ENCODE results near the gene TMEM131L.

- TF ChIP-seq YY1 (IDR thresholded peaks at IDR 0.05): no peak
- TF ChIP-seq, protein P1, sequence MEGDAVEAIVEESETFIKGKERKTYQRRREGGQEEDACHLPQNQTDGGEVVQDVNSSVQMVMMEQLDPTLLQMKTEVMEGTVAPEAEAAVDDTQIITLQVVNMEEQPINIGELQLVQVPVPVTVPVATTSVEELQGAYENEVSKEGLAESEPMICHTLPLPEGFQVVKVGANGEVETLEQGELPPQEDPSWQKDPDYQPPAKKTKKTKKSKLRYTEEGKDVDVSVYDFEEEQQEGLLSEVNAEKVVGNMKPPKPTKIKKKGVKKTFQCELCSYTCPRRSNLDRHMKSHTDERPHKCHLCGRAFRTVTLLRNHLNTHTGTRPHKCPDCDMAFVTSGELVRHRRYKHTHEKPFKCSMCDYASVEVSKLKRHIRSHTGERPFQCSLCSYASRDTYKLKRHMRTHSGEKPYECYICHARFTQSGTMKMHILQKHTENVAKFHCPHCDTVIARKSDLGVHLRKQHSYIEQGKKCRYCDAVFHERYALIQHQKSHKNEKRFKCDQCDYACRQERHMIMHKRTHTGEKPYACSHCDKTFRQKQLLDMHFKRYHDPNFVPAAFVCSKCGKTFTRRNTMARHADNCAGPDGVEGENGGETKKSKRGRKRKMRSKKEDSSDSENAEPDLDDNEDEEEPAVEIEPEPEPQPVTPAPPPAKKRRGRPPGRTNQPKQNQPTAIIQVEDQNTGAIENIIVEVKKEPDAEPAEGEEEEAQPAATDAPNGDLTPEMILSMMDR (IDR thresholded peaks at IDR 0.05; ENCODE audit: low read depth, low read length, missing input control): no peak
- no peak for TF ChIP-seq GABPA (IDR thresholded peaks at IDR 0.05 in 1 of 2, conservative IDR thresholded peaks at IDR 0.05 in 1 of 2)
- TF ChIP-seq, protein P2, sequence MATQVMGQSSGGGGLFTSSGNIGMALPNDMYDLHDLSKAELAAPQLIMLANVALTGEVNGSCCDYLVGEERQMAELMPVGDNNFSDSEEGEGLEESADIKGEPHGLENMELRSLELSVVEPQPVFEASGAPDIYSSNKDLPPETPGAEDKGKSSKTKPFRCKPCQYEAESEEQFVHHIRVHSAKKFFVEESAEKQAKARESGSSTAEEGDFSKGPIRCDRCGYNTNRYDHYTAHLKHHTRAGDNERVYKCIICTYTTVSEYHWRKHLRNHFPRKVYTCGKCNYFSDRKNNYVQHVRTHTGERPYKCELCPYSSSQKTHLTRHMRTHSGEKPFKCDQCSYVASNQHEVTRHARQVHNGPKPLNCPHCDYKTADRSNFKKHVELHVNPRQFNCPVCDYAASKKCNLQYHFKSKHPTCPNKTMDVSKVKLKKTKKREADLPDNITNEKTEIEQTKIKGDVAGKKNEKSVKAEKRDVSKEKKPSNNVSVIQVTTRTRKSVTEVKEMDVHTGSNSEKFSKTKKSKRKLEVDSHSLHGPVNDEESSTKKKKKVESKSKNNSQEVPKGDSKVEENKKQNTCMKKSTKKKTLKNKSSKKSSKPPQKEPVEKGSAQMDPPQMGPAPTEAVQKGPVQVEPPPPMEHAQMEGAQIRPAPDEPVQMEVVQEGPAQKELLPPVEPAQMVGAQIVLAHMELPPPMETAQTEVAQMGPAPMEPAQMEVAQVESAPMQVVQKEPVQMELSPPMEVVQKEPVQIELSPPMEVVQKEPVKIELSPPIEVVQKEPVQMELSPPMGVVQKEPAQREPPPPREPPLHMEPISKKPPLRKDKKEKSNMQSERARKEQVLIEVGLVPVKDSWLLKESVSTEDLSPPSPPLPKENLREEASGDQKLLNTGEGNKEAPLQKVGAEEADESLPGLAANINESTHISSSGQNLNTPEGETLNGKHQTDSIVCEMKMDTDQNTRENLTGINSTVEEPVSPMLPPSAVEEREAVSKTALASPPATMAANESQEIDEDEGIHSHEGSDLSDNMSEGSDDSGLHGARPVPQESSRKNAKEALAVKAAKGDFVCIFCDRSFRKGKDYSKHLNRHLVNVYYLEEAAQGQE (IDR thresholded peaks at IDR 0.05): no peak
- TF ChIP-seq, protein P3, sequence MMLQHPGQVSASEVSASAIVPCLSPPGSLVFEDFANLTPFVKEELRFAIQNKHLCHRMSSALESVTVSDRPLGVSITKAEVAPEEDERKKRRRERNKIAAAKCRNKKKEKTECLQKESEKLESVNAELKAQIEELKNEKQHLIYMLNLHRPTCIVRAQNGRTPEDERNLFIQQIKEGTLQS (IDR thresholded peaks at IDR 0.05): no peak
Measured at GRCh38 chr4:153497988-153498967, 32.1 kb downstream of the TMEM131L start.
